Bone marrow (tissue), 2 donors: Measurements from ENCODE around the gene NFATC3.
"Not testable (repeated sequence)": the region's sequence is repeated elsewhere in the genome, so short reads cannot be mapped to it uniquely, and the experiment has no call there.

Experiments
- DNase-seq, 2 donors: peaks; one replicate each; lab custom pipeline; 2025; lab: John Stamatoyannopoulos, UW

The NFATC3 gene

GRCh38 chr16:68118954-68119353 is 33.8 kb downstream of the NFATC3 start:
- not testable (repeated sequence) for DNase-seq

- DNase-seq: not testable (repeated sequence)
These were observed 35.3 kb downstream of the NFATC3 start for GRCh38 chr16:68120496-68120895.

GRCh38 chr16:68126395-68126794 is 41.2 kb downstream of the NFATC3 start:
- DNase-seq: no peak

- DNase-seq: no peak
These were observed 43.6 kb downstream of the NFATC3 start for GRCh38 chr16:68128577-68129305.

GRCh38 chr16:68130520-68130919 is 45.4 kb downstream of the NFATC3 start:
- no peak for DNase-seq

- no peak for DNase-seq
These were observed 46.9 kb downstream of the NFATC3 start for GRCh38 chr16:68131813-68132706.

DNA sequence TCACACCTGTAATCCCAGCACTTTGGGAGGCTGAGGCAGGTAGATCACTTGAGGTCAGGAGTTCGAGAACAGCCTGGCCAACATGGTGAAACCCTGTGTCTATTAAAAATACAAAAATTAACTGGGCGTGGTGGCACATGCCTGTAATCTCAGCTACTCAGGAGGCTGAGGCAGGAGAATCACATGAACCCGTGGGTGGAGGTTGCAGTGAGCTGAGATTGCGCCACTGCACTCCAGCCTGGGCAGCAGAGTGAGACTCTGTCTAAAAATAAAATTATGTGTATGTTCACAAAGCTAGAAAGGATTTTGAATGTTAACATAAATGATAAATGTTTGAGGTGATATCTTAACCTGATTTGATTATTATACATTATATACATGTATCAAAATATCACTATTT is 47.8 kb downstream of the NFATC3 start:
- DNase-seq: not testable (repeated sequence)

- no peak for DNase-seq
These were observed 49.5 kb downstream of the NFATC3 start for GRCh38 chr16:68134644-68135043.

- DNase-seq: no peak
These were observed 51.3 kb downstream of the NFATC3 start for GRCh38 chr16:68136515-68136914.

DNA sequence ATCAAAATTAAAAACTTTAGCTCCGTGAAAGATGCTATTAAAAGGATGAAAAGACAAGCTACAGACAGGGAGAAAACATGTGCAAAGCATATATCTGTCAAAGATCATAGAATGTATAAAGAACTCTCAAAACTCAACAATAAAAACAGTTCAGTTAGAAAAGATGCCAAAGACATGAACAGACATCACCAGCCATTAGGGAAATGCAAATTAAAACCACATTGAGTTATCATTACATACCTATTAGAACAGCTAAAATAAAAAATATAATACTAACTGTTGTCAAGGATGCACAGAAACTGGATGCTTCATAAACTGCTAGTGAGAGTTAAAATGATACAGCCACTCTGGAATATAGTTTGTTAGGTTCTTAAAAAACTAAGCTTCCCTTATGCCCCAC is 58.8 kb downstream of the NFATC3 start:
- DNase-seq: no peak

DNA sequence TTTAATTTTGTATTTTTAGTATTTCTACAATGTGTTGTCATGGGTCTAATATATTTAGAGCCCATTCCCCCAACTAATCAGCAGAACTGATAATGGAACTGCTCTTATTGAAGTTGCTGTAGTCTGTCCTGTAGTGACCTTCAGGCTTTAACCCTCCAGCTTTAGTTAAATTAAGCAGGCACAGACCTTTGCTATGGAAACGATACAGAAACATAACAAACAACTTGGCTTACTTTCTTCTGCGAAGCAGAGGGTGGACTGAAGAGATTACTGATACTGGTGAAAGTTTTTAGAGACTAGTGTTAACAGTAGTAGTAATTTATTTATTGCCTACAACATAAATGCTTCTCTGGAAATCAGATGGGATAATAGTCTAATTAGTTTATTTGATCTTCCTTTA is 61.4 kb downstream of the NFATC3 start:
- no peak for DNase-seq

GRCh38 chr16:68147444-68147843 is 62.3 kb downstream of the NFATC3 start:
- DNase-seq: no peak

- no peak for DNase-seq
These were observed 64.4 kb downstream of the NFATC3 start for GRCh38 chr16:68149596-68149995.

- no peak for DNase-seq
These were observed 70.3 kb downstream of the NFATC3 start for GRCh38 chr16:68155425-68155824.

- DNase-seq: no peak
These were observed 77.2 kb downstream of the NFATC3 start for GRCh38 chr16:68162413-68162812.

GRCh38 chr16:68163275-68163674 is 78.1 kb downstream of the NFATC3 start:
- not testable (repeated sequence) for DNase-seq

- no peak for DNase-seq
These were observed 81.1 kb downstream of the NFATC3 start for GRCh38 chr16:68166264-68166663.

- no peak for DNase-seq
These were observed 94.1 kb downstream of the NFATC3 start for GRCh38 chr16:68179196-68179795.

GRCh38 chr16:68179855-68180254 is 94.7 kb downstream of the NFATC3 start:
- DNase-seq: no peak

DNA sequence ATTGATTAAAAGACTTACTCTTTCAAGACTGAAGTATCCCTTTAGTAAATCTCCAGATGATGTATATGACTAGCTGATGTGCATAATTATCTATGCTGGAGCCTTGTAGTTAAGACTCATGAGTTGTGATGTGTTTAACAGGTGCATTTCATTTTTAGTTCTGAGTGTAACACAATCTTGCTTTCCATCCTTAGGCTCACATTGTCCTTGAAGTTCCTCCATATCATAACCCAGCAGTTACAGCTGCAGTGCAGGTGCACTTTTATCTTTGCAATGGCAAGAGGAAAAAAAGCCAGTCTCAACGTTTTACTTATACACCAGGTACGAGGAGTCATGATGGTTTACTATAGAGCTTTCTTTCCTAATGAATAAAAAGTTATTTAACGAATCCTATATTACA is 97.9 kb downstream of the NFATC3 start:
- DNase-seq: no peak

DNA sequence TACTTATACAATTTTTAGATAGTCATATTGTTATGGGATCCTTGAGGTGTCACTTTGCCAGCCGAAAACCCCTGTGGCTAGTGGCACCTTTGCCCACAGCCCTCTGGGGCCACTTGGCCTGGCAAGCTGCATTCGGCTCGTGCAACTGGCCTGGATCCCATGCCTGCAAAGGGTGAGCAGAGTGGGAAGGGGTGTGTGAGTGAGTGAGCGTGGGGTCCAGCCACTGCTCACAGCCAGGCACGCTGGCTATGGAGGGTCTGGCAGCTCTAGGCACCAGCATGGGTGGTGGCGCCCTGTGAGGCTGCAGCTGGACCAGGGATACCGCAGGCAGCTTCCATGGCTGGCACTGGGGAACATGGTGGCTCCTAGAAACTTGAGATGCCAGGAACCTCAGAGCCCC is 101.7 kb downstream of the NFATC3 start:
- DNase-seq: no peak

- DNase-seq: no peak
These were observed 102.3 kb downstream of the NFATC3 start for GRCh38 chr16:68187505-68187904.

DNA sequence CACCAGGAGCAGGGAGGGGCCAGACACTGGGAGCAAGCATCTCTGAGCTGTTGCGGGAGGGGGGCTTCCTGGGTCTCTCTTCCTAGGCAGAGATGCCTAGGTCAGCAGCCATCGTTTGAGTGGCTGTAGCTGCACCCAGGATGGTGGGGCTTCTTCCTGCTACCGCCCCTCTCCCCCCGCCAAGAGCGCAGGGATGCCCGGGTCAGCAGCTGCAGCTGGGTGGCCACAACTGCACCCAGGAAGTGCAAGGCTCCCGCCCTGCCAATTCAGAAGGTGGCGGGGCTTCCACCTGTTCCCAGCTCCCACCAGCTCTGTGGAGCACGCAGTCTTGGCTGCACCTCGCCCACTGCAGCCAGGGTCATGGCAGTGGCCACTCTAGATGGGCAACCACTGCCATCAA is 103.0 kb downstream of the NFATC3 start:
- DNase-seq: no peak
